Hepatocyte (in vitro differentiated cells): ENCODE data around the gene CD80. TPM values are rescaled to one million over a fixed set of nuclear protein-coding genes. Genes with fewer than 3 reads are reported as not detected.

Experiments used
- DNase-seq: peaks from one replicate; pipeline ENCODE4 v3.0.0-alpha.2; 2016; ENCODE audit warnings: low spot score
- H2AFZ ChIP-seq: fragments of 200-600 bp; sonication (generic); 2 replicates; pipeline ENCODE4 v1.6.0; 2016; ENCODE audit warnings: antibody characterized with exemption, mild to moderate bottlenecking
- H3K27ac ChIP-seq: fragments of 200-600 bp; sonication (generic); 2 replicates; pipeline ENCODE4 v1.5.1; 2016; ENCODE audit warnings: mild to moderate bottlenecking
- H3K27me3 ChIP-seq: fragments of 200-600 bp; sonication (generic); 2 replicates; pipeline ENCODE4 v1.6.1; 2016
- H3K36me3 ChIP-seq: fragments of 200-600 bp; sonication (generic); replicated peaks from 2 replicates; pipeline ENCODE4 v1.5.1; 2016; ENCODE audit warnings: low read depth; ENCODE audit not compliant: insufficient read depth
- H3K4me1 ChIP-seq: fragments of 200-600 bp; sonication (generic); 2 replicates; pipeline ENCODE4 v1.5.1; 2016; ENCODE audit warnings: mild to moderate bottlenecking, moderate library complexity; ENCODE audit not compliant: insufficient read depth
- H3K4me2 ChIP-seq: fragments of 200-600 bp; sonication (generic); 2 replicates; pipeline ENCODE4 v1.6.0; 2016
- H3K4me3 ChIP-seq: fragments of 200-600 bp; sonication (generic); 2 replicates; pipeline ENCODE4 v1.5.1; 2016; ENCODE audit warnings: mild to moderate bottlenecking
- H3K79me2 ChIP-seq: fragments of 200-600 bp; sonication (generic); 2 replicates; pipeline ENCODE4 v1.6.0; 2017; ENCODE audit warnings: mild to moderate bottlenecking
- H3K9me2 ChIP-seq: fragments of 200-600 bp; sonication (generic); replicated peaks from 2 replicates; pipeline ENCODE4 v1.6.0; 2017; ENCODE audit warnings: mild to moderate bottlenecking; ENCODE audit not compliant: insufficient read depth
- H3K9me3 ChIP-seq: fragments of 200-600 bp; sonication (generic); 2 replicates; pipeline ENCODE4 v1.5.1; 2016; ENCODE audit warnings: low read depth, mild to moderate bottlenecking
- H4K20me1 ChIP-seq: fragments of 200-600 bp; sonication (generic); 2 replicates; pipeline ENCODE4 v1.6.0; 2016; ENCODE audit warnings: mild to moderate bottlenecking; ENCODE audit not compliant: insufficient read depth, poor library complexity, severe bottlenecking
- EZH2 ChIP-seq: fragments of 200-600 bp; sonication (generic); IDR thresholded peaks from 2 replicates; pipeline ENCODE4 v1.6.1; 2016; ENCODE audit warnings: antibody characterized with exemption, mild to moderate bottlenecking, borderline replicate concordance
- EZH2phosphoT487 ChIP-seq: fragments of 200-600 bp; sonication (generic); IDR thresholded peaks from one replicate; pipeline ENCODE4 v1.6.1; 2018; ENCODE audit warnings: antibody characterized with exemption, mild to moderate bottlenecking, low read depth, moderate library complexity; ENCODE audit not compliant: unreplicated experiment, severe bottlenecking
- WGBS: methylation state at CpG from one replicate; pipeline ENCODE4 v1.1.6; 2016; ENCODE audit warnings: low lambda C conversion rate; ENCODE audit errors: missing lambda C conversion rate; 5-methylcytosine and 5-hydroxymethylcytosine counted together
- polyA plus RNA-seq: library from polyadenylated mRNA; unstranded; fragments of >200 nt; fragmentation: Nextera tagmentation; extraction: Ambion mirVana; gene quantifications from 2 replicates; pipeline ENCODE4 v1.2.1, GENCODE V29; 2016
- total RNA-seq: library from RNA; depleted of rRNA; stranded (reverse); fragments of >200 nt; gene quantifications from 2 replicates; pipeline ENCODE4 v1.2.3, GENCODE V29; 2014
- TF ChIP-seq, protein P1 (sequence below): fragments of 200-600 bp; sonication (generic); IDR thresholded peaks from 2 replicates; pipeline ENCODE4 v1.5.1; 2016; ENCODE audit warnings: antibody characterized with exemption, mild to moderate bottlenecking; ENCODE audit not compliant: poor library complexity

The CD80 gene
- total and polyA plus RNA-seq, 2 experiments from 2014 or later: 0.07 TPM; not detected in 1

DNA sequence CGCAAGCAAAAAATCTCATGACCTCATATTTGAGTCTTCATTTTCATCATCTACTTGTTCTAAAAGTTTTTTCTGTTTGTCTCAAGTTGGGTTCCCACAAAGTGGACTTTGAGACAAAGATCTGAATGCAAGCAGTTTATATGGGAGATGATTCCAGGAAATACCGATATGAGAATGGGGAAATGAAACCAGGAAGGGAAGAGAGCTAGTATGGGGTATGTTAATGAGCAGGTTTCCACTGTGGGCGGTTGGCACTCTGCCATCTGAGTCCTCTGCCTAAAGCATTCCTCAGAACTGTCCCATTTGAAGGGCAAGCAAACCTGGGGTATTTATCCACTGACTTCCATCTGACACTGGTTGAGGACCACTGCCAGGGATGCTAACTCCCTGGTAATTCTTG lies 28.7 kb upstream of the CD80 start:
- Histone ChIP-seq H3K36me3 (no peaks in the 10 kb centered on the region), H3K27ac (no peak overlapping the region), H4K20me1 (no peaks in the 10 kb centered on the region), H3K4me2 (no peak overlapping the region), H3K9me2 (no peaks in the 10 kb centered on the region), H3K4me1 (no peaks in the 10 kb centered on the region), H3K79me2 (no peaks in the 10 kb centered on the region), H2AFZ (no peak overlapping the region), H3K9me3 (no peaks in the 10 kb centered on the region), H3K27me3 (peaks cover 5% of the 10 kb centered on the region), H3K4me3 (no peak overlapping the region)
- no peak for TF ChIP-seq EZH2phosphoT487
- TF ChIP-seq, protein P1, sequence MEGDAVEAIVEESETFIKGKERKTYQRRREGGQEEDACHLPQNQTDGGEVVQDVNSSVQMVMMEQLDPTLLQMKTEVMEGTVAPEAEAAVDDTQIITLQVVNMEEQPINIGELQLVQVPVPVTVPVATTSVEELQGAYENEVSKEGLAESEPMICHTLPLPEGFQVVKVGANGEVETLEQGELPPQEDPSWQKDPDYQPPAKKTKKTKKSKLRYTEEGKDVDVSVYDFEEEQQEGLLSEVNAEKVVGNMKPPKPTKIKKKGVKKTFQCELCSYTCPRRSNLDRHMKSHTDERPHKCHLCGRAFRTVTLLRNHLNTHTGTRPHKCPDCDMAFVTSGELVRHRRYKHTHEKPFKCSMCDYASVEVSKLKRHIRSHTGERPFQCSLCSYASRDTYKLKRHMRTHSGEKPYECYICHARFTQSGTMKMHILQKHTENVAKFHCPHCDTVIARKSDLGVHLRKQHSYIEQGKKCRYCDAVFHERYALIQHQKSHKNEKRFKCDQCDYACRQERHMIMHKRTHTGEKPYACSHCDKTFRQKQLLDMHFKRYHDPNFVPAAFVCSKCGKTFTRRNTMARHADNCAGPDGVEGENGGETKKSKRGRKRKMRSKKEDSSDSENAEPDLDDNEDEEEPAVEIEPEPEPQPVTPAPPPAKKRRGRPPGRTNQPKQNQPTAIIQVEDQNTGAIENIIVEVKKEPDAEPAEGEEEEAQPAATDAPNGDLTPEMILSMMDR: no peak
- TF ChIP-seq EZH2: no peak
- WGBS: 95% methylated on average over 3 of the region's 3 CpGs
- no peak for DNase-seq

DNA sequence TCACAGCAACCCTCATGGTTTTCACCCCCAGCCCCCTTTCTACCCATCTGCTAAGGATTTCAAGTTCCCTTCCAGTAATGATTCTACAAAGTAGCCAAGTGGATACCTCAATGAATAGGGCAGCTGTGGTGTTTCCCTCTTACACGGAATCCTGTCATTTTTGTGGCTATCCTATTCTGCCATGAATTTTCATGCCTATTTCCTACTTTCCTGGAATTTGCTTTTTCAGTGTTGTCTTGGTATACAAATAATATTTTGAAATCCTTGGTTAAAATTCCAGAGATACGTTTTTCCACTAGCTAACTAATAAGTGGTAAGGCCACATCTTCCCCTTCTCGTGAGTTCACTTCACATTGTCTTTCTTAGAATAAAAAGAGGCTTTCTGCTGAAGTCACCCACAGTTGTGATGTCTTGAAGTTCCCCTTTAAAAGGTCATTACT lies 27.3 kb upstream of the CD80 start:
- H3K4me2 ChIP-seq: no peak overlapping the region
- peaks cover 5% of the 10 kb centered on the region for H3K27me3 ChIP-seq
- H3K36me3 ChIP-seq: no peaks in the 10 kb centered on the region
- no peaks in the 10 kb centered on the region for H3K9me2 ChIP-seq
- no peak overlapping the region for H3K4me3 ChIP-seq
- no peak overlapping the region for H2AFZ ChIP-seq
- no peak overlapping the region for H3K27ac ChIP-seq
- no peaks in the 10 kb centered on the region for H3K9me3 ChIP-seq
- no peaks in the 10 kb centered on the region for H3K79me2 ChIP-seq
- 95% methylated on average over 3 of the region's 3 CpGs for WGBS
- H3K4me1 ChIP-seq: no peaks in the 10 kb centered on the region
- no peak for TF ChIP-seq EZH2phosphoT487
- TF ChIP-seq, protein P1: no peak
- no peak for TF ChIP-seq EZH2
- DNase-seq: no peak
- no peaks in the 10 kb centered on the region for H4K20me1 ChIP-seq

DNA sequence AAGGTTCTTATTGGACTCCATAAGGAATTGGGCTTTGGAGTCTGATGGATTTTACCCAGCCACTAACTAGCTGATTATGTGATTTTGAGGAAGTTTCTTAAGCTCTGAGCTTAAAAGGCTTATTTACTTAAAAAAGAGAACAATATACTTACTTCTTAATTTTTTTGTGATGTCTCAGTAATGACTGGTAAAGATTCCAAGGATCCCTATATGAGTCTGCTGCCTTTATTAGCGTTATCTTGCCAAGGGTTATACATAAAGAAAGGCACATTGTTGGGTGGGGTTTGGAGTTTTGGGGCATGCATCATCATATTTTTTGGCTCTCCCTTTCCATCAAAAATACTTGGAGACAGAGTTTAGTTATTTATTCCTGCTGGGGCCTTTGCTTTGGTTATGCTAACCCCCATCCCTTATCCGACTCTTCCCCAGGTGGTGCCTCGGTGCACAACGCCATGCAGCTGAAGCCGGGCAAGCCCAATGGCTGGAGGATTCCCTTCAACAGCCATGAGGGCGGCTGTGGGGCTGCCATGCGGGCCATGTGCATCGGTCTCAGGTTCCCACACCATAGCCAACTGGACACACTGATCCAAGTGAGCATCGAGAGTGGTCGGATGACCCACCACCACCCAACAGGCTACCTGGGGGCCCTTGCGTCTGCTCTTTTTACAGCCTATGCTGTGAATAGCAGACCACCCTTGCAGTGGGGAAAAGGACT lies 26.6 kb upstream of the CD80 start:
- TF ChIP-seq, protein P1: no peak
- TF ChIP-seq EZH2phosphoT487 (no peak), EZH2 (no peak)
- no peak overlapping the region for H3K27ac ChIP-seq

More for the DNA sequence above, 26.6 kb upstream of the CD80 start:
- Histone ChIP-seq H3K36me3 (no peaks in the 10 kb centered on the region), H3K9me3 (no peaks in the 10 kb centered on the region), H3K4me1 (no peaks in the 10 kb centered on the region), H3K4me3 (no peak overlapping the region), H2AFZ (no peak overlapping the region), H3K9me2 (no peaks in the 10 kb centered on the region), H3K79me2 (no peaks in the 10 kb centered on the region), H3K27me3 (no peaks in the 10 kb centered on the region), H4K20me1 (no peaks in the 10 kb centered on the region), H3K4me2 (no peak overlapping the region)
- WGBS: 97% methylated on average over 11 of the region's 11 CpGs
- DNase-seq: no peak
